Measurements from ENCODE around the gene C4orf17. TPM values are rescaled to one million over a fixed set of nuclear protein-coding genes. Genes with fewer than 3 reads are reported as not detected.

C4orf17 gene
- total RNA-seq, 1 donor from 2014 or later, result not detected

GRCh38 chr4:99585516-99585915, 74.7 kb downstream of the C4orf17 start:
- Mint-ChIP-seq H3K27me3 (peaks cover 19% of the 10 kb centered on the region), H3K36me3 (no peaks in the 10 kb centered on the region)

GRCh38 chr4:99586322-99586721, 75.5 kb downstream of the C4orf17 start:
- no peak for TF ChIP-seq CTCF (conservative IDR thresholded peaks at IDR 0.05)
- H3K9me3 Mint-ChIP-seq, result no peaks in the 10 kb centered on the region
- peaks cover 16% of the 10 kb centered on the region for H3K27me3 Mint-ChIP-seq
- no peaks in the 10 kb centered on the region for H3K36me3 Mint-ChIP-seq
- DNase-seq (ENCODE audit: extremely low spot score, unreplicated experiment), result no peak
- no peak overlapping the region for H3K27ac Mint-ChIP-seq
- no peak overlapping the region for H3K4me3 Mint-ChIP-seq
- no peaks in the 10 kb centered on the region for H3K4me1 Mint-ChIP-seq (ENCODE audit: unreplicated experiment)

More at GRCh38 chr4:99585516-99585915, 74.7 kb downstream of the C4orf17 start:
- H3K27ac Mint-ChIP-seq, result no peak overlapping the region
- no peaks in the 10 kb centered on the region for H3K9me3 Mint-ChIP-seq
- no peaks in the 10 kb centered on the region for H3K4me1 Mint-ChIP-seq (ENCODE audit: unreplicated experiment)
- H3K4me3 Mint-ChIP-seq, result no peak overlapping the region
- DNase-seq (ENCODE audit: extremely low spot score, unreplicated experiment), result no peak
- no peak for TF ChIP-seq CTCF (conservative IDR thresholded peaks at IDR 0.05)

GRCh38 chr4:99586797-99587196, 76.0 kb downstream of the C4orf17 start:
- Mint-ChIP-seq H3K4me1 (ENCODE audit: unreplicated experiment) (no peaks in the 10 kb centered on the region), H3K9me3 (no peaks in the 10 kb centered on the region), H3K27me3 (peaks cover 16% of the 10 kb centered on the region), H3K36me3 (no peaks in the 10 kb centered on the region), H3K27ac (no peak overlapping the region), H3K4me3 (no peak overlapping the region)
- DNase-seq (ENCODE audit: extremely low spot score, unreplicated experiment), result no peak
- TF ChIP-seq CTCF (conservative IDR thresholded peaks at IDR 0.05), result no peak

- Mint-ChIP-seq H3K27ac (no peak overlapping the region), H3K4me3 (no peak overlapping the region), H3K27me3 (peaks cover 12% of the 10 kb centered on the region), H3K4me1 (ENCODE audit: unreplicated experiment) (no peaks in the 10 kb centered on the region), H3K9me3 (no peaks in the 10 kb centered on the region), H3K36me3 (no peaks in the 10 kb centered on the region)
- no peak for DNase-seq (ENCODE audit: extremely low spot score, unreplicated experiment)
- no peak for TF ChIP-seq CTCF (conservative IDR thresholded peaks at IDR 0.05)
These were observed 76.5 kb downstream of the C4orf17 start for GRCh38 chr4:99587309-99587708.

GRCh38 chr4:99587803-99588202, 77.0 kb downstream of the C4orf17 start:
- DNase-seq (ENCODE audit: extremely low spot score, unreplicated experiment), result no peak
- TF ChIP-seq CTCF (conservative IDR thresholded peaks at IDR 0.05), result no peak
- no peak overlapping the region for H3K4me3 Mint-ChIP-seq
- no peaks in the 10 kb centered on the region for H3K36me3 Mint-ChIP-seq
- no peaks in the 10 kb centered on the region for H3K4me1 Mint-ChIP-seq (ENCODE audit: unreplicated experiment)
- H3K27ac Mint-ChIP-seq, result no peak overlapping the region
- H3K27me3 Mint-ChIP-seq, result peaks cover 10% of the 10 kb centered on the region
- H3K9me3 Mint-ChIP-seq, result no peaks in the 10 kb centered on the region

GRCh38 chr4:99591757-99592156, 80.9 kb downstream of the C4orf17 start:
- Mint-ChIP-seq H3K36me3 (no peaks in the 10 kb centered on the region), H3K9me3 (no peaks in the 10 kb centered on the region), H3K27ac (no peak overlapping the region), H3K4me3 (no peak overlapping the region), H3K27me3 (no peaks in the 10 kb centered on the region), H3K4me1 (ENCODE audit: unreplicated experiment) (no peaks in the 10 kb centered on the region)
- DNase-seq (ENCODE audit: extremely low spot score, unreplicated experiment), result no peak
- no peak for TF ChIP-seq CTCF (conservative IDR thresholded peaks at IDR 0.05)
